ENCODE results near the gene SORBS2. TPM values are rescaled to one million over a fixed set of nuclear protein-coding genes. Genes with fewer than 3 reads are reported as not detected.

SORBS2 gene
- total and polyA plus RNA-seq, 9 donors = 17.4 to 204 (median 32.7) TPM

- H3K27ac ChIP-seq = no peak overlapping the region
- H3K9me3 ChIP-seq = no peaks in the 10 kb centered on the region
- no peaks in the 10 kb centered on the region for H3K36me3 ChIP-seq
- no peaks in the 10 kb centered on the region for H3K27me3 ChIP-seq
- no peak overlapping the region for H3K4me3 ChIP-seq
- no peak for DNase-seq
- intact Hi-C loops (cut with DNase I) = no loop called here
- H3K4me1 ChIP-seq (ENCODE audit: insufficient read depth) = no peaks in the 10 kb centered on the region
- TF ChIP-seq POLR2A (IDR thresholded peaks at IDR 0.05) = no peak
- TF ChIP-seq EP300 (IDR thresholded peaks at IDR 0.05) = no peak
- TF ChIP-seq, protein P1, sequence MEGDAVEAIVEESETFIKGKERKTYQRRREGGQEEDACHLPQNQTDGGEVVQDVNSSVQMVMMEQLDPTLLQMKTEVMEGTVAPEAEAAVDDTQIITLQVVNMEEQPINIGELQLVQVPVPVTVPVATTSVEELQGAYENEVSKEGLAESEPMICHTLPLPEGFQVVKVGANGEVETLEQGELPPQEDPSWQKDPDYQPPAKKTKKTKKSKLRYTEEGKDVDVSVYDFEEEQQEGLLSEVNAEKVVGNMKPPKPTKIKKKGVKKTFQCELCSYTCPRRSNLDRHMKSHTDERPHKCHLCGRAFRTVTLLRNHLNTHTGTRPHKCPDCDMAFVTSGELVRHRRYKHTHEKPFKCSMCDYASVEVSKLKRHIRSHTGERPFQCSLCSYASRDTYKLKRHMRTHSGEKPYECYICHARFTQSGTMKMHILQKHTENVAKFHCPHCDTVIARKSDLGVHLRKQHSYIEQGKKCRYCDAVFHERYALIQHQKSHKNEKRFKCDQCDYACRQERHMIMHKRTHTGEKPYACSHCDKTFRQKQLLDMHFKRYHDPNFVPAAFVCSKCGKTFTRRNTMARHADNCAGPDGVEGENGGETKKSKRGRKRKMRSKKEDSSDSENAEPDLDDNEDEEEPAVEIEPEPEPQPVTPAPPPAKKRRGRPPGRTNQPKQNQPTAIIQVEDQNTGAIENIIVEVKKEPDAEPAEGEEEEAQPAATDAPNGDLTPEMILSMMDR (IDR thresholded peaks at IDR 0.05) = no peak
- 91 to 94% (median 93%) methylated on average over 6 of the region's 6 CpGs for WGBS, 3 donors
These were observed 130.4 kb downstream of the SORBS2 start for GRCh38 chr4:185681604-185682003.

- Histone ChIP-seq H3K4me3 (no peak overlapping the region), H3K36me3 (no peaks in the 10 kb centered on the region), H3K27me3 (no peaks in the 10 kb centered on the region), H3K27ac (no peak overlapping the region), H3K9me3 (no peaks in the 10 kb centered on the region), H3K4me1 (ENCODE audit: insufficient read depth) (no peaks in the 10 kb centered on the region)
- DNase-seq = no peak
- intact Hi-C loops (cut with DNase I) = no loop called here
- 92 to 94% (median 93%) methylated on average over 7 of the region's 7 CpGs for WGBS, 3 donors
- TF ChIP-seq, protein P1 (IDR thresholded peaks at IDR 0.05) = no peak
- TF ChIP-seq POLR2A (IDR thresholded peaks at IDR 0.05) (no peak), EP300 (IDR thresholded peaks at IDR 0.05) (no peak)
These were observed 131.4 kb downstream of the SORBS2 start for GRCh38 chr4:185680617-185681016.

DNA sequence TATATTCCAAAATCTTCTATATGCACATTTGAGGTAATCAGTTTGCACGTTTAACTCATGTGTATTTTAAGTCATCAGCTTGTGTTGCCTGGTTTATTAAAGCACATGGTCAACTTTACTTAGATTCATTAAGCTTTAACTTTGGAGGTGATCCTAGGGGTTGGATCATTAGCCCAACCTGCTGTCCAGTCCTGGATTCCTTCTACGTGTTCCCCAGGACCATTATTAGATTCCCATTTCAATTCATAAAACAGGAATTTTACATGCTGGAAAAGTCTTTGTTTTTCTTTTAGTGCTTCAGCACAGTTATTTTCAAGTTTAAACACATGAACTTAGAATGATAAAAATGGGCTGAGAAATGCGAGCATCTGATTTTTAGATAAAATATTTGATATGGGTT is 132.5 kb downstream of the SORBS2 start:
- Histone ChIP-seq H3K27me3 (no peaks in the 10 kb centered on the region), H3K4me3 (no peak overlapping the region), H3K27ac (no peak overlapping the region), H3K36me3 (no peaks in the 10 kb centered on the region), H3K4me1 (ENCODE audit: insufficient read depth) (no peaks in the 10 kb centered on the region), H3K9me3 (no peaks in the 10 kb centered on the region)
- WGBS, 3 donors = 89 to 93% (median 90%) methylated on average over 3 of the region's 3 CpGs
- TF ChIP-seq EP300 (IDR thresholded peaks at IDR 0.05) (no peak), POLR2A (IDR thresholded peaks at IDR 0.05) (no peak)
- TF ChIP-seq, protein P1 (IDR thresholded peaks at IDR 0.05) = no peak
- no peak for DNase-seq
- intact Hi-C loops (cut with DNase I) = no loop called here

- Histone ChIP-seq H3K36me3 (no peaks in the 10 kb centered on the region), H3K4me1 (ENCODE audit: insufficient read depth) (no peaks in the 10 kb centered on the region), H3K27ac (no peak overlapping the region), H3K27me3 (no peaks in the 10 kb centered on the region), H3K9me3 (no peaks in the 10 kb centered on the region), H3K4me3 (no peak overlapping the region)
- 80 to 95% (median 83%) methylated on average over 1 of the region's 1 CpG for WGBS, 3 donors
- no peak for DNase-seq
- TF ChIP-seq POLR2A (IDR thresholded peaks at IDR 0.05) = no peak
- TF ChIP-seq, protein P1 (IDR thresholded peaks at IDR 0.05) = no peak
- TF ChIP-seq EP300 (IDR thresholded peaks at IDR 0.05) = no peak
- intact Hi-C loops (cut with DNase I) = no loop called here
These were observed 134.2 kb downstream of the SORBS2 start for GRCh38 chr4:185677637-185678314.
